ENCODE measurements around the gene TUBB2A. TPM values are rescaled to one million over a fixed set of nuclear protein-coding genes. Genes with fewer than 3 reads are reported as not detected.

TUBB2A gene
- total and polyA plus RNA-seq, 2 of the 8 experiments (the other 6 are each of a cell fraction or from before 2014, with no cell fraction given), result 315 to 330 TPM

- TF ChIP-seq RNF2 (IDR thresholded peaks at IDR 0.05; ENCODE audit: borderline replicate concordance, low read depth, low read length, missing control alignments, poor library complexity, severe bottlenecking) (no peak), YY1 (IDR thresholded peaks at IDR 0.05; ENCODE audit: low read depth, low read length) (no peak), SP1 (IDR thresholded peaks at IDR 0.05; ENCODE audit: low read depth, low read length) (no peak), ATF3 (IDR thresholded peaks at IDR 0.05; ENCODE audit: insufficient read depth, low read depth, low read length) (no peak), KDM5A (IDR thresholded peaks at IDR 0.05; ENCODE audit: low read length) (no peak), GTF2F1 (IDR thresholded peaks at IDR 0.05; ENCODE audit: borderline replicate concordance, low read depth, low read length) (no peak), SIX5 (IDR thresholded peaks at IDR 0.05; ENCODE audit: low read depth, low read length) (no peak), TAF1 (IDR thresholded peaks at IDR 0.05; ENCODE audit: low read depth, low read length) (no peak)
Measured at GRCh38 chr6:3159805-3160781, 2.7 kb upstream of the TUBB2A start (continued).
